Measurements from ENCODE around the gene IQGAP2.

- no peak for TF ChIP-seq PHF8 (conservative IDR thresholded peaks at IDR 0.05; ENCODE audit: low read depth, low read length)
- TF ChIP-seq KDM1A (IDR thresholded peaks at IDR 0.05; ENCODE audit: borderline replicate concordance, low read length): no peak
- TF ChIP-seq YY1 (IDR thresholded peaks at IDR 0.05; ENCODE audit: low read depth, low read length): no peak
- no peak for TF ChIP-seq CBX5 (IDR thresholded peaks at IDR 0.05; ENCODE audit: low read depth, low read length)
- no peak for TF ChIP-seq EZH2 (IDR thresholded peaks at IDR 0.05; ENCODE audit: low read depth, low read length, severe bottlenecking)
- no peak for TF ChIP-seq POLR2AphosphoS5 (IDR thresholded peaks at IDR 0.05; ENCODE audit: low read depth, low read length)
- TF ChIP-seq GTF2F1 (IDR thresholded peaks at IDR 0.05; ENCODE audit: borderline replicate concordance, low read depth, low read length): no peak
- TF ChIP-seq ATF2 (IDR thresholded peaks at IDR 0.05; ENCODE audit: low read length): no peak
- no peak for TF ChIP-seq ZNF274 (IDR thresholded peaks at IDR 0.05; ENCODE audit: borderline replicate concordance, extremely low read depth, low read length)
- no peak for TF ChIP-seq CTCF (IDR thresholded peaks at IDR 0.05; ENCODE audit: control extremely low read depth in 1 of 3, insufficient read depth in 1 of 3, low read depth in 1 of 3, low read length in 3 of 3)
- no peak for TF ChIP-seq SP2 (IDR thresholded peaks at IDR 0.05; ENCODE audit: low read length)
These were observed 281.9 kb downstream of the IQGAP2 start for GRCh38 chr5:76684756-76685519.

Measured in H1 (cell line).